ENCODE data around the gene METTL22.

- TF ChIP-seq POLR2A (IDR thresholded peaks at IDR 0.05) = no peak
- no peak for TF ChIP-seq CTCF (IDR thresholded peaks at IDR 0.05)
These were observed 301 bp upstream of the METTL22 start for GRCh38 chr16:8621222-8621571.
